GM19452 (cell line): ENCODE results near the gene PGBD2.
"Not testable (repeated sequence)": the region's sequence is repeated elsewhere in the genome, so short reads cannot be mapped to it uniquely, and the experiment has no call there.

ENCODE experiments used
- ATAC-seq: cut with Tn5 transposase; IDR thresholded peaks from one replicate; pipeline ENCODE4 v1.9.1; 2021; ENCODE audit not compliant: unreplicated experiment

Gene PGBD2

GRCh38 chr1:248886237-248886895 is 19.7 kb upstream of the PGBD2 start:
- no peak for ATAC-seq

GRCh38 chr1:248889914-248890243 is 16.2 kb upstream of the PGBD2 start:
- not testable (repeated sequence) for ATAC-seq

GRCh38 chr1:248890549-248891498 is 15.2 kb upstream of the PGBD2 start:
- no peak for ATAC-seq

GRCh38 chr1:248891758-248892157 is 14.3 kb upstream of the PGBD2 start:
- no peak for ATAC-seq

GRCh38 chr1:248892590-248892989 is 13.4 kb upstream of the PGBD2 start:
- no peak for ATAC-seq

- ATAC-seq, result no peak
These were observed 11.2 kb upstream of the PGBD2 start for GRCh38 chr1:248894837-248895236.

GRCh38 chr1:248897412-248898337 is 8.4 kb upstream of the PGBD2 start:
- no peak for ATAC-seq

GRCh38 chr1:248900637-248901036 is 5.4 kb upstream of the PGBD2 start:
- ATAC-seq, result no peak

- ATAC-seq, result no peak
These were observed 4.5 kb upstream of the PGBD2 start for GRCh38 chr1:248901578-248901977.

GRCh38 chr1:248904437-248905216 is 1.4 kb upstream of the PGBD2 start:
- ATAC-seq, result no peak

GRCh38 chr1:248905662-248906008 is 400 bp upstream of the PGBD2 start:
- ATAC-seq, result no peak

GRCh38 chr1:248906753-248907661 is 972 bp downstream of the PGBD2 start:
- ATAC-seq, result peak; percentile 19

GRCh38 chr1:248910761-248911160 is 4.7 kb downstream of the PGBD2 start:
- no peak for ATAC-seq

- no peak for ATAC-seq
These were observed 7.9 kb downstream of the PGBD2 start for GRCh38 chr1:248913933-248914332.

- no peak for ATAC-seq
These were observed 8.9 kb downstream of the PGBD2 start for GRCh38 chr1:248914796-248915381.

GRCh38 chr1:248918131-248918530 is 12.1 kb downstream of the PGBD2 start:
- ATAC-seq, result no peak

- no peak for ATAC-seq
These were observed 17.6 kb downstream of the PGBD2 start for GRCh38 chr1:248923352-248924338.
